ENCODE data around the gene IL1A.

Gene IL1A

DNA sequence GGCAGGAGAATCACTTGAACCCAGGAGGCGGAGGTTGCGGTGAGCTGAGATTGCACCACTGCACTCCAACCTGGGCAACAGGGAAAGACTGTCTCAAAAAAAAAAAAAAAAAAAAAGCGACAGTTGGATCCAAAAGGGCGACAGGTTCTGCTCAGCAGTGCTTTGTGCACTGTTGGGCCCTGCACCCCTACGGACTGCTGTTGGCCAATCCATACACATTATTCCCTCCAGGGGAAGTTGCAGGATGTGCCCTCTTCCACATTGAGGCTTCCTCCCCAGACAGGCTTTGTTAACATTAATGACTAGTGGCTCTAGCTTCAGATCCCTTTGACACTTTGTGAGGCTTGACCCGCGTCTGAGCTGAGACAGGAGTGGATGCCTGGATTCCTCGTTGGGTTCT lies 54.1 kb downstream of the IL1A start:
- H3K27ac ChIP-seq (ENCODE audit: low read depth, low read length): no peak overlapping the region
- H3K4me3 ChIP-seq (ENCODE audit: low read length): no peak overlapping the region
- no peaks in the 10 kb centered on the region for H3K27me3 ChIP-seq (ENCODE audit: insufficient read depth, low read length)
- H3K9ac ChIP-seq (ENCODE audit: low read depth, low read length): no peak overlapping the region
- H3K9me3 ChIP-seq (ENCODE audit: insufficient read depth, low read depth, low read length): no peaks in the 10 kb centered on the region
- no peaks in the 10 kb centered on the region for H3K4me1 ChIP-seq (ENCODE audit: insufficient read depth, low read length)
- no peaks in the 10 kb centered on the region for H3K36me3 ChIP-seq (ENCODE audit: insufficient read depth, low read length)
- 88% methylated on average over 8 of the region's 8 CpGs for WGBS

DNA sequence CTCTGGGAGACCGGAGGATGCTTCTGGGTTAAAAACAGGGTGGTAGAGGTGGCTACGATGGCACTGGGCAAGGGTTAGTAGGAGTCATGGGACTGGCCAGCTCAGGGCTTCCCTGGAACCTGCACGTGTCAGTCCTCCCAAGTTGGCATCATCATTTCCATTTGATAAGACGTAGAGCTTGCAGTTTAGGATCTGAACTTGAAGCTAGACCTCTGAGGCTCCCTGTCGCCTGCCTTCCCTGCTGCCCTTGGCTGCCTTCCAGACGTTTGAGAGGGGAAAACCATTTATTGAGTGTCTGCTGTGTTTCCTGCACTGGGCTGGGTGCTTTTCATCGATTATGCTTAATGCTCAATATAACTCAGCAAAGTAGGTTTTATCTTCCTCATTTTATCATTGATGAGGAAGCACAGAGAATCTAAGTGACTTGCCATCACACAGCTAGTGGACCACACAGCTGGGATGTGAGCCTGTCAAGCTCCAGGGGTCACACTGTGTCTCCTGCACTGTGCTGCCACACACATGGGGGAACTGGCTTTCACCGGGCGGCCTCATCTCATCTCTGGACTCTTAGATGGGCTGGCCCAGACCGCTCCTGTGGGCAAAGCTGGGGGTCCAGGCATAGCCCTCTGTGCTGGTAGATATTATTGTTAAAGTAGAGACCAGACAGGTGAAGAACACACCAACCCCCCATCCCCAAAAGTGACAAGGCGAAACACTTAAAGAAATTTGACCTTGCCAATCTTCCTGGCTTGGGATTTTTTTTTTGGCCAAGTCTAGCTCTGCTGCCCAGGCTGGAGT lies 55.7 kb downstream of the IL1A start:
- 85% methylated on average over 11 of the region's 11 CpGs for WGBS
- no peak overlapping the region for H3K27ac ChIP-seq (ENCODE audit: low read depth, low read length)
- H3K4me1 ChIP-seq (ENCODE audit: insufficient read depth, low read length): no peaks in the 10 kb centered on the region

DNA sequence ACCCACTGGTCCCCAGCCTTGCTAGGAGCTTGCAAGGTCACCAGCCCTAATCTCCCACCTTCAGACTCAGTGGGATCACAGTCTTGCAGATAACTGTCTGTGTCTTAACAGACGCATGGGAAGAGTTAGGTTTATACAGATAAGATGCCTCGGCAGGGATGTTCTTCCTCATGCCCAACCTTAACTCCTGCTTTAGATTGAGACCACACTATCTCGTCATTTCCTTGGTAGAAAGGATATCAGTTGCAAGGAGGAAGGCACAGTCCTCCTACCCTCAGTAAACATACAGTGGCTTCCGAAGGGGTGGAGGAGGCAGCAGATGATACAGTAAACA lies 56.3 kb downstream of the IL1A start:
- no peaks in the 10 kb centered on the region for H3K27me3 ChIP-seq (ENCODE audit: insufficient read depth, low read length)
- H3K9ac ChIP-seq (ENCODE audit: low read depth, low read length): no peak overlapping the region
- H3K36me3 ChIP-seq (ENCODE audit: insufficient read depth, low read length): no peaks in the 10 kb centered on the region
- H3K27ac ChIP-seq (ENCODE audit: low read depth, low read length): no peak overlapping the region
- H3K4me3 ChIP-seq (ENCODE audit: low read length): no peak overlapping the region
- no peaks in the 10 kb centered on the region for H3K9me3 ChIP-seq (ENCODE audit: insufficient read depth, low read depth, low read length)
- H3K4me1 ChIP-seq (ENCODE audit: insufficient read depth, low read length): no peaks in the 10 kb centered on the region
- WGBS: 86% methylated on average over 4 of the region's 4 CpGs

More for the DNA sequence above, 55.7 kb downstream of the IL1A start:
- H3K36me3 ChIP-seq (ENCODE audit: insufficient read depth, low read length): no peaks in the 10 kb centered on the region
- no peak overlapping the region for H3K9ac ChIP-seq (ENCODE audit: low read depth, low read length)
- no peaks in the 10 kb centered on the region for H3K27me3 ChIP-seq (ENCODE audit: insufficient read depth, low read length)
- no peaks in the 10 kb centered on the region for H3K9me3 ChIP-seq (ENCODE audit: insufficient read depth, low read depth, low read length)
- no peak overlapping the region for H3K4me3 ChIP-seq (ENCODE audit: low read length)

DNA sequence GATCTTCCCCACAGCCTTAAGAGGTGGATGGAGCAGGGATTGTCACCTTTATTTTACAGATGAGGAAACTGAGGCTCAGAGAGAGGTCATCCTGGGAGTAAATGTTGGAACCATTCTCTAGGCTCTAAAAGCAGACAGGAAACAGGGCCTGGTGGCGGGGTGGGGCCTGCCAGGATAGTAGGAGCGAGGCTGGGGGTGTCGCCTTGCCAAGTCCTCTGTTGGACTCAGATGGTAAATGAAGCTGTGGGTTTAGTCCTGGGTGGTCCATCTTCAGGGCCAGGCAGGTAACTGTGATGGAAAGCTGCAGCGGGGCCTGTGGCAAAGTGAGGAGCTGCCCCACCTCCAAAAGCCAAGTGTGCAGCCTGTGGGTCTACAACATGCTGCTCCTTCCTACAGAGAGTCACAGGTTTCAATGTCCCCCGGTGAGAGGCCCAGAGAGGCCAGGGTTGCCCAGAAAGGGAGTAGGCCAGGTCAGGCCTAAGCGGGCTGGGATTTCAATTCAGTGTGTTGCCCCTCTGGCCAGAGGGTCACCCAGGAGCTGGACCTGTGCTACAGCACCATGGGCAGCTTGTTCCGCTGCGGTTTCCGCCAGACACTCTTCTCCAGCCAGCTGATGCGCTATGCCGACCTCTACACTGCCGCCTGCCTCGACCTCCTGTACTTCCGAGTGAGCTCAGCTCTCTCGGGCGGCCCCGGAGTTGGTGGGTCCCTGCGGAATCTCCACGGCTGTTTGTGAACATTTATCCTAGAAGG lies 56.8 kb downstream of the IL1A start:
- H3K27ac ChIP-seq (ENCODE audit: low read depth, low read length): no peak overlapping the region
- no peaks in the 10 kb centered on the region for H3K4me1 ChIP-seq (ENCODE audit: insufficient read depth, low read length)
- WGBS: 91% methylated on average over 19 of the region's 19 CpGs

DNA sequence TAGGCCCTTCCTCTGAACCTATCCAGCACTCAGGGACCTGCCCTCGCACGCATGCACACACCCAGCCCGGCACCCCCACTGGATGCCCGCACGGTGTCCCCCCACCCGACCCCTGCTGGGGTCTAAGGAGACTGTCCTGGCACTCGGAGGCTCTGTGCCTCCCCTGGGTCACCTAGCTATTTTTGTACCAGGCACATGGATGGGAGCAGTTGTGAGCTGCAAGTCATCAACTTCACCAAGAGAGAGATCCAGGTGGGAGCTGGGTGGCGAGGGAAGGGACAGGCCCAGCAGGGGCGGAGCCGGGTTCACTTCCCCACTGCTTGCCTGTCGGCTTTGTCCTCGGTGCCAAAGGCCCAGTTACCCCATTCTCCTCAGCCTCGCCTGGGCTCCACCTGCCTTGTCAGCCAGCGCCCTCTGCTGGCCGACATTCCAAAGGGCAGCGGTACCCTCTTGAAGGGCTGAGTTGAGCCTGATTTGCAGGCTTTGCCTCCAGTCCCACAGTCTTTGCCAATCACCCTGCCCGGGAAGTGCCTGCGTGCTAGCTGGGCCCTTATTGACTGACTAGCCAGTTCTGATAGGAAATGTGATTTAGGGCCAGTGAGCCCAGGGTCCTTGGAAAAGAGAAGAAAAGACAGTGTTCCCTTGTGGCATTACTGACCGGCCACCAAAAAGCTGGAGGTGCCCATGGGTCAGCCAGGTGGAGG lies 57.7 kb downstream of the IL1A start:
- Histone ChIP-seq H3K4me1 (ENCODE audit: insufficient read depth, low read length) (no peaks in the 10 kb centered on the region), H3K4me3 (ENCODE audit: low read length) (no peak overlapping the region), H3K9me3 (ENCODE audit: insufficient read depth, low read depth, low read length) (no peaks in the 10 kb centered on the region), H3K9ac (ENCODE audit: low read depth, low read length) (no peak overlapping the region), H3K36me3 (ENCODE audit: insufficient read depth, low read length) (no peaks in the 10 kb centered on the region), H3K27me3 (ENCODE audit: insufficient read depth, low read length) (no peaks in the 10 kb centered on the region), H3K27ac (ENCODE audit: low read depth, low read length) (no peak overlapping the region)
- 34% methylated on average over 19 of the region's 19 CpGs for WGBS

More for the DNA sequence above, 56.8 kb downstream of the IL1A start:
- no peak overlapping the region for H3K4me3 ChIP-seq (ENCODE audit: low read length)
- no peaks in the 10 kb centered on the region for H3K27me3 ChIP-seq (ENCODE audit: insufficient read depth, low read length)
- no peaks in the 10 kb centered on the region for H3K9me3 ChIP-seq (ENCODE audit: insufficient read depth, low read depth, low read length)
- no peaks in the 10 kb centered on the region for H3K36me3 ChIP-seq (ENCODE audit: insufficient read depth, low read length)
- H3K9ac ChIP-seq (ENCODE audit: low read depth, low read length): no peak overlapping the region

DNA sequence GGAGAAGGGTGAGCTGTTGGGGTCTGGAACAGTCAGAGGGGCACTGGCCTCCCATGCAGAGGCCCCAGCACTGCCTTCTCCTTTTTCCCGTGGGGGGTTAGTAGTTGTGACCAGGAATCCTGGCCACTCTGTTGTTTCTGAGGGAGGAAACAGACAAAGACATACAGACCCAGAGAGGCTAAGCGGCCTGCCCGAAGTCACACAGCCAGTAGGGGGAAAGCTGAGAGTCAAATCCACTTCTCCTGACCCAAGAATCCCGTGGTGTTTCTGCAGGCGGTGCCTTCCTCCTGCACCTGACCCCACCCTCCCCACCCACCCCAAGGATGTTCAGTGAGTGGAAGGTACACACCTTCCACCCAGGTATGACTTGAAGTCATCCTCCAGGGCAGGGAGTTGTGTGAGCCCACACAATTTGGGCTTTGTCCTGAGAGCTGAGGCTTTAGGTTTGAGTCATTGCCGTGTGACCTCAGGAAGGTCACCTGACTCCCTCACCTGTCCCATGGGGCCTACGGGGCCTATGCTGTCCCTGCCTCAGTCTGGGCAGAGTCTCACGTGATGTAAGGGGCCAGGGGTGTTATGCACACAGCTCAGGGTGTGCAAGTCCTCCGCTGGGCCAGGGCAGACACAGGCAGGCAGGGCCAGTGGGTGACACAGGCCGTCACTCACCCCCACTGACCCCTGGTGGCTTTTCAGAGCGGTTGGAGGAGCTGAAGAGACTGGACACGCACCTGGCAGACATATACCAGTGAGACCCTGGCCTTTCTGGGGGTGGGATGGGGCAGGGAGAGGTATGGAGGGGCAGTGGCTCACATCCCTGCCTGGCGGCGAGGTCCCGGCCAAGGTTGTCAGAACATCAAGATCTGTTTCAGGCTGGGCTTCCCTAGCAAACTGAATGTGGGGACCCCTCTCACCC lies 58.5 kb downstream of the IL1A start:
- no peaks in the 10 kb centered on the region for H3K36me3 ChIP-seq (ENCODE audit: insufficient read depth, low read length)
- H3K4me1 ChIP-seq (ENCODE audit: insufficient read depth, low read length): no peaks in the 10 kb centered on the region
- WGBS: 91% methylated on average over 14 of the region's 15 CpGs
- H3K9ac ChIP-seq (ENCODE audit: low read depth, low read length): no peak overlapping the region
- H3K4me3 ChIP-seq (ENCODE audit: low read length): no peak overlapping the region
- H3K9me3 ChIP-seq (ENCODE audit: insufficient read depth, low read depth, low read length): no peaks in the 10 kb centered on the region
- H3K27ac ChIP-seq (ENCODE audit: low read depth, low read length): no peak overlapping the region
- no peaks in the 10 kb centered on the region for H3K27me3 ChIP-seq (ENCODE audit: insufficient read depth, low read length)

DNA sequence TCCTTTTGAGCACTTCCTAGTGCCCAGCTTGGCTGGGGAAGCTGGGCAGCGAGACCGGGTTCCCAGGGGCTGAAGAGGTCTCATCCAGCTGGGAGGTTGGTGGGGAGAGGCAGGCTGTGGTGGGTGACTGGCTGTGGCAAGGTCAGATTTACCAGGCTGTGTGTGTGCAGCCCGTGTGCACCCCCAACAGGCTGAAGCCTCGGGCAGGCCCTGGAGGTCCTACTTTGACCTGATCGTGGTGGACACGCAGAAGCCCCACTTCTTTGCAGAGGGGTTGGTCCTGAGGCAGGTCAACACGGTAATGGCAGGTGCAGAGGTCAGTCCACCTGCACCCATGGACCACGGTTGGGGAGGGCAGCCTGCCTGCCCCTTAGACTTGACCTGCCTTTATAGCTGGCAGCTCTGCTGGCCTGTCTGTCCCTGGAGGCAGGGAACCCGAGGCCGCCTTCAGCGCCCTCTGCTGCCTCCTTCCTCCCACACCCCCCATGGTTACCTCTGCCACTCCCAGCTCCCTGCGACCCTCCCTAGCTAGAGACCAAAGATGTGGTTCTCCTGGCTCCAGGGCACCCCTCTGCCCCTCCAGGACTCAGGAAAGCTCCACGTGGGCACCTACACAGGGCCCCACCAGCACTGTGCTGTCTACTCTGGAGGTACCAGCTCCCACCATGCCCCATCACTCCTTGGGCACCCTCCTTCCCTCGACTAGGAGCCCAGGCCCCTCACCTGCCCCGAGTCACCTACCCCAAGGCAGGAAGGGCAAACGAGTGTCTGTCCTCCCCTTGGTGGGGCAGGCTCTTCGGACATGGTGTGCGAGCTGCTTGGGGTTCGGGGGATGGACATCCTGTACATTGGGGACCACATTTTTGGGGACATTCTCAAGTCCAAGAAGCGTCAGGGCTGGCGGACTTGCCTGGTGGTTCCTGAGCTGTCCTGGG lies 59.4 kb downstream of the IL1A start:
- H3K27ac ChIP-seq (ENCODE audit: low read depth, low read length): no peak overlapping the region
- no peak overlapping the region for H3K4me3 ChIP-seq (ENCODE audit: low read length)
- H3K9ac ChIP-seq (ENCODE audit: low read depth, low read length): no peak overlapping the region
- H3K4me1 ChIP-seq (ENCODE audit: insufficient read depth, low read length): no peaks in the 10 kb centered on the region
- no peaks in the 10 kb centered on the region for H3K9me3 ChIP-seq (ENCODE audit: insufficient read depth, low read depth, low read length)
- 83% methylated on average over 21 of the region's 21 CpGs for WGBS
- no peaks in the 10 kb centered on the region for H3K36me3 ChIP-seq (ENCODE audit: insufficient read depth, low read length)
- no peaks in the 10 kb centered on the region for H3K27me3 ChIP-seq (ENCODE audit: insufficient read depth, low read length)

DNA sequence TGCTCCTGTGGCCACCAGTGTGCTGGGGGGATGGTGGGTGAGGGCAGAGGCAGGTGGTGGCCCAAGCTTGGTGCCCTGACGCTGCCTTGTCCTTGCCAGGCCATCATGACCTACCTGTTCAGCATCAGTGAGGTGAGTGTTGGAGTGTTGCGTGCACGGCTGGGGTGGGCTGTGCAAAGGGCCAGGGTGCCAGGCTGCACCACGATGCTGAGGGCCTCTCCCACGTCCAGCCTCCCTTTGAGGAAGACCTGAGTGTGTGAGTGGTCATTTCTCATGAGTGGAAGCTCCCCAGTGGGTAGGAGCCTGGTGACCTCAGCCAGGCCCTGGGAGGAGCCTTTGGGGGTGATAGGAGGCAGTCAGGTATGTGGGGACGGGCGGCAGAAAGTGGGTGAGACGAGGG lies 60.3 kb downstream of the IL1A start:
- Histone ChIP-seq H3K9ac (ENCODE audit: low read depth, low read length) (no peak overlapping the region), H3K36me3 (ENCODE audit: insufficient read depth, low read length) (no peaks in the 10 kb centered on the region), H3K4me1 (ENCODE audit: insufficient read depth, low read length) (no peaks in the 10 kb centered on the region), H3K4me3 (ENCODE audit: low read length) (no peak overlapping the region), H3K9me3 (ENCODE audit: insufficient read depth, low read depth, low read length) (no peaks in the 10 kb centered on the region), H3K27ac (ENCODE audit: low read depth, low read length) (no peak overlapping the region), H3K27me3 (ENCODE audit: insufficient read depth, low read length) (no peaks in the 10 kb centered on the region)
- WGBS: 94% methylated on average over 8 of the region's 8 CpGs

Measured in HUES64 (cell line).